ENCODE results near the gene PAQR9.

The PAQR9 gene

GRCh38 chr3:142950972-142951371, 12.5 kb downstream of the PAQR9 start:
- no peak for DNase-seq (ENCODE audit: low read depth)

- DNase-seq (ENCODE audit: low read depth), result no peak
These were observed 15.5 kb downstream of the PAQR9 start for GRCh38 chr3:142947799-142948575.

- DNase-seq (ENCODE audit: low read depth), result no peak
These were observed 16.1 kb downstream of the PAQR9 start for GRCh38 chr3:142947352-142947751.

- no peak for DNase-seq (ENCODE audit: low read depth)
These were observed 16.6 kb downstream of the PAQR9 start for GRCh38 chr3:142946861-142947260.

- no peak for DNase-seq (ENCODE audit: low read depth)
These were observed 18.5 kb downstream of the PAQR9 start for GRCh38 chr3:142945023-142945422.

GRCh38 chr3:142944342-142944741, 19.1 kb downstream of the PAQR9 start:
- DNase-seq (ENCODE audit: low read depth), result no peak

- DNase-seq (ENCODE audit: low read depth), result no peak
These were observed 19.6 kb downstream of the PAQR9 start for GRCh38 chr3:142943870-142944269.

- DNase-seq (ENCODE audit: low read depth), result no peak
These were observed 20.1 kb downstream of the PAQR9 start for GRCh38 chr3:142943349-142943748.

GRCh38 chr3:142941373-142942123, 21.9 kb downstream of the PAQR9 start:
- DNase-seq (ENCODE audit: low read depth), result no peak

GRCh38 chr3:142940472-142940871, 23.0 kb downstream of the PAQR9 start:
- no peak for DNase-seq (ENCODE audit: low read depth)

- no peak for DNase-seq (ENCODE audit: low read depth)
These were observed 23.5 kb downstream of the PAQR9 start for GRCh38 chr3:142940000-142940399.

- no peak for DNase-seq (ENCODE audit: low read depth)
These were observed 27.5 kb downstream of the PAQR9 start for GRCh38 chr3:142935963-142936362.

GRCh38 chr3:142934887-142935269, 28.6 kb downstream of the PAQR9 start:
- no peak for DNase-seq (ENCODE audit: low read depth)

- no peak for DNase-seq (ENCODE audit: low read depth)
These were observed 29.2 kb downstream of the PAQR9 start for GRCh38 chr3:142934128-142934886.

- DNase-seq (ENCODE audit: low read depth), result no peak
These were observed 32.3 kb downstream of the PAQR9 start for GRCh38 chr3:142931222-142931621.

- no peak for DNase-seq (ENCODE audit: low read depth)
These were observed 33.0 kb downstream of the PAQR9 start for GRCh38 chr3:142930463-142930862.

GRCh38 chr3:142929890-142930289, 33.6 kb downstream of the PAQR9 start:
- DNase-seq (ENCODE audit: low read depth), result no peak

- no peak for DNase-seq (ENCODE audit: low read depth)
These were observed 34.4 kb downstream of the PAQR9 start for GRCh38 chr3:142929109-142929508.

- no peak for DNase-seq (ENCODE audit: low read depth)
These were observed 37.0 kb downstream of the PAQR9 start for GRCh38 chr3:142926368-142926944.

- DNase-seq (ENCODE audit: low read depth), result no peak
These were observed 38.3 kb downstream of the PAQR9 start for GRCh38 chr3:142925140-142925539.

GRCh38 chr3:142923694-142924093, 39.8 kb downstream of the PAQR9 start:
- no peak for DNase-seq (ENCODE audit: low read depth)

GRCh38 chr3:142916605-142917004, 46.9 kb downstream of the PAQR9 start:
- no peak for DNase-seq (ENCODE audit: low read depth)

Measured in HS-27A (cell line).